GM10266 (cell line): ENCODE results near the gene PPM1F.

Source experiments
- DNase-seq: peaks from one replicate; pipeline ENCODE4 v3.0.0; 2012; ENCODE audit errors: extremely low spot score
- TF ChIP-seq, protein P1 (sequence below): IDR thresholded peaks from 2 replicates; pipeline ENCODE4 v1.5.1; 2012; ENCODE audit warnings: mild to moderate bottlenecking, low read depth; ENCODE audit not compliant: control insufficient read depth, insufficient read depth; ENCODE audit errors: missing control alignments

The PPM1F gene

DNA sequence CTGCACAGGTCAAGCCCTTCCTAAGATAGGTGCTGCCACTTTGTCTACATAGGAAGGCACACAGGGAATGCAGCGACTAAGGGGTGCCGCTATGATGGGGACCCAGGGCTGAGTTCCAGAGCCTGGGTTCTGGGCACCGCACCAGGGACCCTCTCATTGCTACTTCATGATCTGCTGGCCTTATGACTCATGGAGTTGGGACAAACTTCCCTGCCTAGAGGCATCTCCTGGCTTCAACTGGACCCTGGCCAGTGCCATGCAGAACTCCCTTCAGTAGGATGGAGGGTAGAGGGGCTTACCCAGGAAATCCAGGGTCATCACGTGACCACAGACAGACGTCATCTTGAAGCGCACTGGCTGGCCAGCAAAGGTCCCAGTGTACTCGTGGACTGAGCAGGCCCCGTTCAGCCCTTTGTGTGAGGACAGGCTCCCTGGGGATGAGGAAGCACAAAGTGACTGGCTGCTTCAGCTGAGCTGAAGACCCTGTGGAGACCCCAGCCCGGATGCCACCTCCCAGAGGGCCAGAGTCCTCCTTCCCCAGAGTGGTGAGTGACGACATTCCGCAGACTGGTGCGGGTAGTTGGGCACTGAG lies 21.5 kb upstream of the PPM1F start:
- TF ChIP-seq, protein P1, sequence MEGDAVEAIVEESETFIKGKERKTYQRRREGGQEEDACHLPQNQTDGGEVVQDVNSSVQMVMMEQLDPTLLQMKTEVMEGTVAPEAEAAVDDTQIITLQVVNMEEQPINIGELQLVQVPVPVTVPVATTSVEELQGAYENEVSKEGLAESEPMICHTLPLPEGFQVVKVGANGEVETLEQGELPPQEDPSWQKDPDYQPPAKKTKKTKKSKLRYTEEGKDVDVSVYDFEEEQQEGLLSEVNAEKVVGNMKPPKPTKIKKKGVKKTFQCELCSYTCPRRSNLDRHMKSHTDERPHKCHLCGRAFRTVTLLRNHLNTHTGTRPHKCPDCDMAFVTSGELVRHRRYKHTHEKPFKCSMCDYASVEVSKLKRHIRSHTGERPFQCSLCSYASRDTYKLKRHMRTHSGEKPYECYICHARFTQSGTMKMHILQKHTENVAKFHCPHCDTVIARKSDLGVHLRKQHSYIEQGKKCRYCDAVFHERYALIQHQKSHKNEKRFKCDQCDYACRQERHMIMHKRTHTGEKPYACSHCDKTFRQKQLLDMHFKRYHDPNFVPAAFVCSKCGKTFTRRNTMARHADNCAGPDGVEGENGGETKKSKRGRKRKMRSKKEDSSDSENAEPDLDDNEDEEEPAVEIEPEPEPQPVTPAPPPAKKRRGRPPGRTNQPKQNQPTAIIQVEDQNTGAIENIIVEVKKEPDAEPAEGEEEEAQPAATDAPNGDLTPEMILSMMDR = no peak
- no peak for DNase-seq

- TF ChIP-seq, protein P1 = no peak
- no peak for DNase-seq
Measured at GRCh38 chr22:21972806-21973205, 20.2 kb upstream of the PPM1F start.

DNA sequence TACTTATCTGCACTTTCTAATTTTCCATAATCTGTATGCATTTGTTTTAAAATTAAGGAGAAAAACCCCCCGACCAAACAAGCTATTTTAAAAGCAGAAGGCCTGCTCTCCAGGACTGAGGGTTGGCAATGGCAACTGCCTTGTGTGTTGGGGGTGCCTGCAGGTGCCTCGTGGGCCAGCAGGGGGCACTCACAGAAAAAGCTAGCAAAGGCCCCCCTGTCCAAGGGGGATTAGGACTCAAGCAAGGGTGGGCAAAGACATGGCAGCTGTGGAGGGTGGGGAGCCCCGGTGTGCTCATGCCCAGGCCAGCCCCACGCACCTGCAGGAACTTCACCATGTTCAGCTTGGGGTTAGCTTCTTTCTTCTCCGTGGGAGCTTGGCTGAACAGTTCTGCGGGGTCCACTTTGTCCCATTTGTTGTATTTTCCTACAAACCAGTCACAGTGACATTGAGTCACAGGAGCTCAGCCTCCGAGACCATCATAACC lies 19.7 kb upstream of the PPM1F start:
- peak; percentile 58 for DNase-seq
- TF ChIP-seq, protein P1 = peak; percentile 71

DNA sequence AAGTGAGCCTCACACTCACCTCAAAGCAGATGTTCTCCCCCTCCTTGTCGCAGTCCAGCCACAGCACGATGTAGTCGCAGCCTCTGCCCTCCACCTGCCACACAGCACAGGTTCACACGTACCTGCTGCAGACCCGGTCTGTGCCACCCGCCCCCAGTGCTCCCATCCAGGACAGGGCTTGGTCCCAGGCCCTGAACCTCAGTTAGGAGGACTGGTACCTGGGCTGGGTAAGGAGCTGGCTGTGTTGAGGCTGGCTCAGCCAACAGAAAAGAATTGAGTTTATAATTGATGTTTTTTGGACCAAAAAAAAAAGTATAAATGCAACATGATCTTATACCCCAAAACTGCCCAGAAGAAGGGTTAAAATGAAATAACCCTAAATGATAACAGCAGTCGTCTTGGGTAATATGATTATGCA lies 19.2 kb upstream of the PPM1F start:
- no peak for DNase-seq
- TF ChIP-seq, protein P1 = no peak

GRCh38 chr22:21970800-21971617 lies 18.4 kb upstream of the PPM1F start:
- no peak for DNase-seq
- TF ChIP-seq, protein P1 = no peak

DNA sequence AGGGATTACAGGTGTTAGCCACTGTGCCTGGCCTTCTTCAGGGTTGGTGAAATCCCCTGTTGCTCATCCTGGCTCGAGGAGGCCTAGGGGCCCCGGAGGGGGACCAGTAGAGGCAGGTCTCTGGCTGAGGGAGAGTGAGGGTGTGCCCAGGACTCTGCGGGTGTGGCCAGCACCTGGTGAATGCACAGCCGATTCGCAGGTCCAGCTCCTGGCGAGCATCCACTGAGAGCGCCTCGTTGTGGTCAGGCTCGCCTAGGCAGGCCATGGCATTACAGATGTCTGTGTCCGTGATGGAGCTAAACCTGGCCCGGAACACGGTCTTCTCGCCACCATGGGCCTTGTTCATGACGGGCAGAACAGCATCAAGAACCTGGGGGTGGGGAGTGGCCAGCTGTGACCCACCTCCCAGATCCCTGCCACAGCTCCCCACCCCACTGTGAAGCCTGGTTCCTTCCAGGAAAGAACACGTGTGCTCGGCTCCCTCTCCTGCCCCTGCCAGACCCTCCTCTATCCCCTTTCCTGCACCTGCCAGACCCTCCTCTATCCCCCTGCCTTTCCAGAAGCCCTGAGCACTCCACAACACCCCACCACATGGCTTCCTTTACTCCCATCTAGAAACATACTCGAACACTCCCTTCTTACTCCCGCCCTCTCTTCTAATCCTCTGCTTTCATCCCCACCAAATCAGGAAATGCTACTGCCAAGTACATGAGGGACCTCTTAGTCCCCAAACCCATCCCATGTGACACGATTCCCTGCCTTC lies 17.6 kb upstream of the PPM1F start:
- DNase-seq = no peak
- TF ChIP-seq, protein P1 = no peak
